ENCODE data around the gene SP3.

SP3 gene

DNA sequence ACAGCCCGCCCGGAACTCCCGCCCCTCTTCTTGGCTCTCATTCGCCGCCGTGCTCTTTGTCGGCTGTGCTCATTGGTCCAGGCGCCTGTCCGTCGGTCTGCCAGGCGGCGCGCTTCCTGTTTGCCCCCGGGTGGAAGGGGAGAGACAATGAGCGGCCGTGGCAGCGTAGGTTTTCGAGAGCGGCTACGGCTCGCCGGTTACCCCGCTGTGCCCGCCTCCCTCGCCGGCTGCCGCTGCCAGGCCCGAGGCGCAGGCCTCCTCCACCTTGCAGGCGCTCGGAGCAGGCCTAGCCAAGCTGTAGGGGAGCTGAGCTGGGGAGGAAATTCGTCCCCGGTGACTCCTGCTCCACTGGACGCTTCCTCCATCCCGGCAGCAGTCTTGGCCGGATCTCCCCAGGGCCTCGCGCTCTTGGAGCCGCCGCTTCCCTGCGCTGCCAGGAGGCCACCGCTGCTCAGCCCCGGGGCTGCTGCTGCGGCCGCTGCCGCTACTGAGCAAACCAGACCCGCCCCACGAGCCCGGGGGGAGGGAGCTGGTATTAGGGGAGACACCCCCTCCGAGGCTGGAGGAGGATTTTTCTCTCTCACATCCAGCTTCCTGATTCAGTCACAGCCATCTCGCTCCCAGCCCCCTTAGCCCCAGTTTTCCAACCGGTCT, at the start of gene SP3:
Gene SP3 (minus strand): TSS at position 2 of the 654 bp plus-strand sequence. CDS start 202 bp downstream, outside the sequence.
- FAIRE-seq, result peak; percentile 43

DNA sequence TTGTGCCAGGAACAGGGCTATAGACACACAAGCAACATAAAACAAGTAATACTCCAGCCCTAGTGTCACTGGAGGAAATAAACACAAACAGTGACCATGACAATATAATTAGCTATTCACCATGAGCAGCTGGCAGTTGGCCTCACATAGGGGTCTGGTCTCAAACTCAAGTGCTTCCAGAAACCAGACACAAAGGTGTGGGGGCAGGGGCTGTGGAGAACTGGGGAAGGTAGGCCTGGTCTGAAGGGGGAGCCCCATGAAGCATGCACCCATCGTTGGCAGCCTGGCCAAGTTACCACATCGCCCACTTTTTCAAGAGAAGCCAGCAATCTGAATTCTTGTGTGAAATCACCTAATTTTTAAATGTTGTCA, 49.5 kb upstream of the SP3 start:
- no peak for FAIRE-seq

DNA sequence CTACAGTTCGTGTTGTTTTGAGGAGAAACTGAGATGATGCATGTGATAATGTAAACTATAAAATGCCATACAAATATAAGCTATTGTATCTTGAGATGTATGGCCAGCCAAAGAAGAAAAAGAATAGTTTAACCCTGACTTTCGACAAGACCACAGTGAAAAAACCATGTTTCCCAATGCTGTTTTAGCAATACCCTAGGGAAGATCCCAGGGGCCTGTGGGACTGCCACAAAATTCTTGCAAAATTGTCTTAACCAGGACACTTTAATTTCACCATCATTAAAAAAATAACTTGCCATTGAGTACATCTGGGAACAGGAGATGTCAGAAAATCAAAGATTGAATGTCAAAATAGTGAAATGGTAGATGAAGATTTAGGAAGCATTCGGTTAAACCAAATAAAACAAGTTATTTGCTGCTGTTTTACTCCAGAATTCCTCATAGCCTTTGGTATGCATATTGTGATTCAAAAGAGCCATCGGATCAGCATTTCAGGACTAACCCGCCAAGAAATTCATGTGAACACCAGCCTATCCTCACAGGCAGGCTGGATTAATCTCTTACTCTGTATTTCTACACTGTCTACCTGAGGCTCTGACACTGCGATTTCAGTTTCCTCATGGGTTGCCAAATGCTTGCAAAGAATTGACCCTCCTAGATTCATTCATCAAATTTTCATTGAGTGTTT, 49.0 kb upstream of the SP3 start:
- FAIRE-seq, result no peak

DNA sequence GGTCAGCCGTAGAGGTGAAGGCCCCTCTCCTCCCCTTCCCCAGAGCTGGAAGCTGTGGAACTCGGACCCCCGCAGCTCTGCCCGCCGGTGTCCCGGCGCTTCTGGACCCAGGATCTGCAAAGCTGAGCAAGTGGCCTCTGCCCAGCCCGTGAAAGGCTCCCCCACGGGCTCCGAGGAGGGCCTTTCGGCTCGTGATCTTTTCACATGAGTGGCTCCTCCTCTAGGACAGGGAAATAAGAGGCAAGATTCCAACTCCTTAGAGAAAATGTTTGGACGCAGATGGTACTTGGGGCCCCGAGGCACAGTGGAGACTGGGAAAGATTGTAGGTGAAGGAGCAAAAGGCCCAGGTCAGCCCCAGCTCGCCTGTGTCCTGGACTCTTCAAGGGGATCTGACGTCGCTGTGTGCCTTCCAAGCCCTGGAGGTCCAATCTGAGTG, 48.2 kb upstream of the SP3 start:
- FAIRE-seq, result no peak

DNA sequence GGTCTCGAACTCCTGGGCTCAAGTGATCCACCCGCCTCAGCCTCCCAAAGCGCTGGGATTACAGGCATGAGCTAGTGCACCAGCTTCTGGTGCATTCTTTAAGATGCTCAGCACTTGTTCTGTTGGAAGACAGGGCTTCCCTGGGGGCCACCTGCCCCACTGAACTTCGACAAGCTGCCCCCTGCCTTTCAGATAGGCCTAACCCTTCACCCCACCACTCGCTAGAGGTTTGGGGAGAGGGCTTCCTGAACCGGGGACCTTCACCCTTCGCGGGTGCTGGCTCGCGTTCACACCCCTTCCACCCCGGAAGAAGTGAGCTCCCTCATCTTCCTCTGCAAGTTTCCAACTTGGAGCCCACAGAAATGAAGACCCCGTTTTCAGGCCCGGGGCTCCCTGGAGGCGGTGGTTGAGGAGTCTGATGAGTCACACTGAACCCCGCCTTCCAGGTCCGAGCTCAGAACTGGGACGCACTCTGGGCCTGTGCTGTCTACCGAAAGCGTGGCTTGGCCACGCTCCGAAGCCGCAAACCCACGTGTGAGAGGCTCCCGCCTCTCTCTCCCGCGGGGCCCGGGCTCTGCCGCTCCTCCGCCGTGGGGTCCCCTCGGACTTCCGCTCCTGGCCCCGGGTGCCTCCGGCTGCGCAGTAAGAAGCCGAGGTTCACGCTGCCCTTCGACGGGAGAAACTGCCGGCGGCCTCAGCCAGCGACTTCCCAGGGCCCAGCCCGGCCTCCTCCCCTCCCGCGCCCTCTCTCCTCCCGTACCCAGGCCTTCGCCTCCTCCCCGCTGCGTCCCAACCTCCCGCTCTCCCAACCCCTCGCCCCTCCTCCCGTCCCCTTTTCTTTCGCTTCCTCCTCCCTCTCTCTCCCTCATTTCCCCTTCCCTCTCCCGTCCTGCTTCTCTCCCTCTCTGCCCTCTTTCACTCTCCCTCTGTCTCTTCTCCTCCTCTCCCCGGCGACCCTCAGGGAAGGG, 47.5 kb upstream of the SP3 start:
- FAIRE-seq, result no peak

DNA sequence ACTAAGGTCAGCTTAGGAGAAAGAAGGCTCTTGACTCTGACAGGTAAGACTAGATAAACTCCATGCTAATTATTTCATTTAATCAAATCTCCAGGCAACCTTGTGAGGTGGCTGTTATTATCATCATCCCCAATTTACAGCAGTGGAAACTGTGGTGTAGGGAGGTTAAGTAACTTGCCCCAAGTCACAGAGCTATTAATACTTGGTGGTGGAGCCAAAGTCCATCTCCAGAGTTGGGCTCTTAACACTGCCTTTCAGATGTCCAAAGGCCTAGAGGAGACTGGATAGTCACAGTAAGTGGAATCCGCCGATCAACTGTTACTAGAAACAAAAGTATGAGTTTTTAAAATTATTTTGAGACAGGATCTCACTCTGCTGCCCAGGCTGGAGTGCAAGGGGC, 46.6 kb upstream of the SP3 start:
- FAIRE-seq, result no peak

DNA sequence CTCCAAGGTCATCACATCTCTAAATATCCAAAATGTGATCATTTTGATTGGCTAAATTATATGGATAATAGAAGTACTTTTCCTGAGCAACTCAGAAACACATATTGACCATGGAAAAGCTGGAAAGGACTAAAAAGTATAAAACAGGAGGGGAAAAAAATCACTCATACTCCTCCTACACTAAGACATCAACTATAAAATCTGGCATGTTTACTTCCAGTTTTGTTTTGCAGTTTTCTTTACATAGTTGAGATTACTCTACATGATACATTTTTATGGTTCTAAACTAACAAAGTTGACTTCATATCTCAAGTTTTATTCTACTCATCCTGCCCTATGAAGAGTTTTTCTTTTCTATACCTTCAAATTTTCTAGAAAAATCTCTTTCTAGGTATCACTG, 46.0 kb upstream of the SP3 start:
- FAIRE-seq, result no peak

DNA sequence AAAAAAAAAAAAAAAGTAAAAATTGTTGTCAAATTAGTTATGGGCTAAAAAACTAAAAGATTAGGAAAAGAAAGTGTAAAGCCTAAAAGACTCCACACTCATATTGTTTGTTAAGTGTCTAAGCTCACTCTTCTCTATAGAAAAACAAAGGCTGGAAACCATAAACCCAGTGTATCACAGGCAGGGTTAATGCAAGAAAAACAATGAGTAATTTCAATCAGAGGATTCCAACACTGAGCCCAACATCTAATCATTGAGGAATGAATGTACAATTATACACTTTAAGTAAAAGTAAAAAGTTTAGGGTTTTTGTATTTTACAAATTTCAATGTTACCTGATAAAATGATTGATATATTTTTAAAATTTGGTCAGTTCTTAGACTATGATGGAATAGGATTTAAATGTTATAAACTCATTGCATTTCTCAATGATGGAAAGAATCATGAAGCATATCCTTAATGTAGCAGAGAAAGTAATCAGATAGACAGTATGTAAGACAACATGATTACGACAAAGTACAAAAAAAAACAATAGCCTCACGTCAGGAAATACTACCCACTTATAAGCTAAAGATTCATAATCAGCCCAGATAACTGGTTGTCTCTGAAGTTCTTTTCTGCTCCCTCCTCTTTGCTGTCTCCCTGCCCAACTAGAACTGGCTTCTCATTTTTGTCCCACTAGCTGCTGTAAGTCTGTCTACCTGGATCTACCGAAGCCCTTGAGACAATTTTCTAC, 44.5 kb upstream of the SP3 start:
- FAIRE-seq, result no peak

DNA sequence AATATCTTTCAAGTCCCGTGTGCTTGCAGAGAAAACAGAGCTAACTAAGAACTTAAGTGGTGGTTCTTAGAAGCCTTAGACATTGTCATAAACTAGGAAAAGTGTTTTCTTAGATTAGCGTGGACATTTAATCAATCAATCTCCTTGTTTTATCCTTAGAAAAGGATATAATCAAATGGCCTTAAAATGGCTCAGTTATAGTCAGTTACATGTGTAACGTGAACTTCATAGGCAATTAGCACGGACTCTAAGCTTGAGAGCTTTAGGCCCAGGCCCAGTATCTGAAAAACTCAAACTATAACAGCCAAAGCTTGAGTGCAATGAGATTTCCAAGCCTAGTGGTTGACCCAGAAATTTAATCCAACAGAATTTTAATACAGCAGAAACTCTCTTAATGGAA, 43.5 kb upstream of the SP3 start:
- no peak for FAIRE-seq

DNA sequence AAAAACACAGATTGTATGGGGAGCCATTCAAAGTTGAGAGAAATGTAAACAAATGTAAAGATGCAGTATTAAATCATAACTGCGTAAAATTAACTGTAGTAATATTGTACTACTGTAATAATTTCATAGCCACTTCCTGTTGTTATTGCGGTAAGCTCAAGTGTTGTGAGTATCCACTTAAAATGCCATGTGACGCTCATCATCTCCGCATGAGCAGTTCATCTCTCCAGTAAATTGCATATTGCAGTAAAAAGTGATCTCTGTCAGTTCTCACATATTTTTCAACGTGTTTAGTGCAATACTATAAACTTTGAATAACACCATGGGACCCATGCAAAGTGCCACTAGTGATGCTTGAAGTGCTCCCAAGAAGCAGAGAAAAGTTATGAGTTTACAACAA, 41.8 kb upstream of the SP3 start:
- no peak for FAIRE-seq

DNA sequence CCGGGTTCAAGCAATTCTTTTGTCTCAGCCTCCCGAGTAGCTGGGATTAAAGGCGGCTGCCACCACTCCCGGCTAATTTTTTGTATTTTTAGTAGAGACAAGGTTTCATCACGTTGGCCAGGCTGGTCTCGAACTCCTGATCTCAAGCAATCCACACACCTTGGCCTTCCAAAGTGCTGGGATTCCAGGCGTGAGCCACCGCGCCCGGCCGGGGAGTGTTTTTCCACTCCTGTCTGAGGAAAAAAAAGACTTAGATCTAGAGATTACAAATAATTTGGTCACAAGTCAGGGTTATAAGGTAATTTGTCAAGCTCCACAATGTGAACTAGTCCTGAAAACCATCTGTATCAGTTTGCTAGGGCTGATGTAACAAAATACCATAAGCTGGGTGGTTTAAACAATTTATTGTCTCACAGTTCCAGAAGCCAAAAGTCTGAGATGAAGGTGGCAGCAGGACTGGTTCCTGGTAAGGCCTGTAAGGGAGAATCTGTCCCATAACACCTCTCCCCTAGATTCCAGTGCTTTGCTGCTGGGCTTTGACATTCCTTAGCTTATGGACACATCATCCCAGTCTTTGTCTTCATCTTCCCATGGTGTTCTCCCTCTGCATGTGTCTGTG, 40.7 kb upstream of the SP3 start:
- no peak for FAIRE-seq

DNA sequence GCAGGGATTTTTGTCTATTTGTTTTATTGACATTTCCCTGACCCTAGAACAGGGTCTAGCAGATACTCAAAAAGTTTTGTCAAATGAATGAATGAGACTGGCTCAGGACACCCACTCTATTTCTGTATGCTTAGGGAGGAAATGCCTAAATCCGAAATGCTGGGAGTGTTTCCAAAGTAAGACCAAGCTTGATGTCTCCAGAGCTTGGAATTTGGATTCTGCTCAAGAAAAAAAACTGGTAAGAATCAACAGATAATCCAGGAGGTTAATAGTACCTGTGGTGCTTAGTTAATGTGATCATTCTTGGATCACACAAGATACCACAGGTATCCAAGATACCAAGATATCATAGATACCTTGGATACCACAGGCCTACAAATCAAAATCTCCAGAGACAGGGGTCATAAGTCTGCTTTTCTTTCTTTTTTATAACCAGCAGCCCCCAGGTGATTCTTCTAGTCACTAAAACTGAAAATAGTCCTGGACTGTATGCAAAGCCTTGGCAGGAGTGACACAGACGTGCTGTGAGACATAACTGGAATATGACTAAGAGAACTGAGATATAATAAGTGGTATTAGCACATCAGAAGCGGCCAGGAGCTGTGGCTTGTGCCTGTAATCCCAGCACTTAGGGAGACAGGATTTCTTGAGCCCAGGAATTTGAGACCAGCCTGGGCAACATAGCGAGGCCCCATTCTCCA, 39.9 kb upstream of the SP3 start:
- no peak for FAIRE-seq

DNA sequence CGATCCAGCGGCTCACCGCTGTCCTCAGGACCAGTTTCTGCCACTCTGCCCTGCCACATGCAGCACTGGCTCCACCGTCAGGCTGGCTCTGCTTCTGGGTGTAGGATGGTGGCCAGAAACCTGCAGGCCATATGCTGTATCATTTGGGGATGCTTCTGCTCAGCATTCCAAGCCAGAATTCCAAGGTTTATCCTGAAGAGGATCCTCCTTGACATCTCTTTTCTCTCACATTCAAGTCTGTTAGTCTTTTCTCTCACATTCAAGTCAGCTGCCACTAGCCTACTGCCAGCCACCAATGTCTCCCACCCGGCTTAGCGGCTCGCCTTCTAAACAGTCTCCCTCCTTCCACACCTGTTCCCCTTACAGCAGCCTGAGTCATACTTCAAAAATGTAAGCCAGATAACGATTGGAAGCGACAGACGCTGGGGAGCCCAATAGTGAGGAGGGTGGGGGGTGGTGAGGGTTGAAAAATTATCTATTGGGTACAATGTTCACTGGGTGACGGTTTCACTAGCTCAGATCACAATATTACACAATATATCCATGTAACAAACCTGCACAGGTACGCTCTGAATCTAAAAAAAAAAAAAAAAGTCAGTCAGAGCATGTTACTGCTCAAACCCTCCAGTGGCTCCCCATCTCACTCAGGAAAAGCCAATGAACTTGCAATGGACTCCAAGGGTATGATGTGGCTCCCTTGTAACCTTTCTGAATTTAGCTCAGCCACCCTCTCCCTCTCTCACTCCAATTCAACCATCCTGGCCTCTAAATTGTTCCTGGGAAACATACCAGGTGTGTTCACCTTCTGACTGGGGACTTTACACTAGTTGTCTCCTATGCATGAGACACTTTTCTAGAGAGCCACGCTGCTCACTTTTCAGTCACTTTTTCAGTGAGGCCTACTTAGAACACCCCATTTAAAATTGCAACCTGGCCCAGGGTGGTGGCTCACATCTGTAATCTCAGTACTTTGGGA, 38.8 kb upstream of the SP3 start:
- no peak for FAIRE-seq

DNA sequence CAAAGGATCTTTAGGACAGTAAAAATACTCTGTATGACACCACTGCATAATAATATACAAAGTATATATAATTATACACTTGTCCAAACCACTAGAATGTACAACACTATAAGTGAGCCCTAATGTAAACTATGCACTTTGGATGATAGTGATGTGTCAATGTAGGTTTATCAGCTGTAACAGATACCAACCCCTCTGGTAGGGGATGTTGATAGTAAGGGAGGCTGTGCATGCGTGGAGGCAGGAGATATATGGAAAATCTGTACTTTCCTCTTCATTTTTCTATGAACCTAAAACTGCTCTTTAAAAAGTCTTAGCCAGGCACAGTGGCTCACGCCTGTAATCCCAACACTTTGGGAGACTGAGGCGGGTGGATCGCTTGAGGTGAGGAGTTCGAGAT, 37.5 kb upstream of the SP3 start:
- no peak for FAIRE-seq

DNA sequence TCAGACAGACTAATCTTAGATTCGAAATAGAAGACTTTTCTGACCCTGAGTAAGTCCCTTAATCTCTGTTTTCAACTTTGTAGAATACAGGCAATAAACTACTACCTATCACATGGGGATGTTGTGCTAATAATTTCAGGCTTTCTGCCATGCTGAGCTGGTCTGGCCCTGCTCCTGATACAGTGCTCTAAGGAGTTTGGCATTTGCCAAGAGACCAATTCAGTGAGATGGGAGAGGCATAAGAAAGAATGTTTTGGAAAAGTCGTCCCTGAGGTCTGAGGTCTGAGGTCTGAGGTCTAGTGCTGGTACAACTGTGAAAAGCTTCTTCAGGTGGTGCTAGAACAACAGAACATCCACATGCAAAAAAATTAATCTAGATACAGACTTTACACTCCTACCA, 35.9 kb upstream of the SP3 start:
- no peak for FAIRE-seq

DNA sequence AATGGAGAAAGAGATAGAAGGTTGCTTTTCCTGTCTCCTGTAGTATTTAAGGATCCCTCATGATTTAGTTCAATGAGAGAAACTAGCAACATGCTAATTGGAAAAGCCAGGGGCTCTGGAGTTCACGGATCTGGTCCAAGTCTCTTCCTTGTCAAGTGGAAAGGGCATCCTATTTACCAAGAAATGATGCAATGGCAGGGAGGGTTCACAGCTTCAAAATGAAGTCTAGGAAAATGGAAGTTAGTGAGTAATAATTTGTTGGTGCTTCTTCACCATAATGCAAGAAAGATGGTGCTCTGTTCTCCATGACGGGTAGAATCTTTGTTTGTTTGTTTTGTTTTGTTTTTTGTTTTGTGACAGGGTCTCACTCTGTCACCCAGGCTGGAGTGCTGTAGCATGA, 34.6 kb upstream of the SP3 start:
- no peak for FAIRE-seq

DNA sequence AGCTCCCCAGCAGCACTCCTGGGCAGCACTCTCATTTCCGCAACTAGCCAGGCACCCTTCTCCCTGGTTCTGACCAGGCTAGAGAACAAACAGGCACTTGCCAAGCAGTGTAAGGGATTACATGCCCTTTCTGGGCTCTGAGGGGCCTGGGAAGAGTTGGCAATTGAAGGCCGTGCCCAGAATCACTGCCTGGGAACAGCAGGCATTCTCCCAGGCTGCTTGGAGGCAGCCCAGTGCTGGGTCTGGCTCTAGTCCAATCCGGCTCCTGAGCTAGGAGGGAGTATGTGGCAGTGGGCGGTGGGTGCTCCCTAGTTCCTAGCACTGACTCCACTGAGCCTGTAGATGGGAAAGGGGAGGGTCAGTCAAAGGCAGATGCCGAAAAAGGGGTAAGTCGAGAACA, 34.1 kb upstream of the SP3 start:
- no peak for FAIRE-seq

DNA sequence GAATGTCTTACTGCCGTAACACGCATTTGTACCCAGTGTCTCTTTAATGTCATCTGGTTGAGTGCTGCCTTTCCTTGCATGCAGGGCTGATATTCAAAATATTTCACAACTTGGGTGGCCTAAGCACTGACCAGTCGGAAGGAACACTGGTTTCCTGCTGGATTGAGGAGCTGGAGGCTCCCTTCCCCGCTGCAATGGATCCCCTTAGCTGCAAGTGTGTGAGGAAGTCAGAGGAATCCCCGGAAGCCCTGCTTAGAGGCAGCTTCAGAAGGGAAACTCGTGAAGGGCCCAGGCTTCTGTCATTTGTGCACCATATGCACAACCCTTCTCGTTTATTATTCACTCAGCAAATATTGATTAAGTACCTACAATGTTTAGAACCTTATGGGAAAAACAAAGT, 33.2 kb upstream of the SP3 start:
- no peak for FAIRE-seq

DNA sequence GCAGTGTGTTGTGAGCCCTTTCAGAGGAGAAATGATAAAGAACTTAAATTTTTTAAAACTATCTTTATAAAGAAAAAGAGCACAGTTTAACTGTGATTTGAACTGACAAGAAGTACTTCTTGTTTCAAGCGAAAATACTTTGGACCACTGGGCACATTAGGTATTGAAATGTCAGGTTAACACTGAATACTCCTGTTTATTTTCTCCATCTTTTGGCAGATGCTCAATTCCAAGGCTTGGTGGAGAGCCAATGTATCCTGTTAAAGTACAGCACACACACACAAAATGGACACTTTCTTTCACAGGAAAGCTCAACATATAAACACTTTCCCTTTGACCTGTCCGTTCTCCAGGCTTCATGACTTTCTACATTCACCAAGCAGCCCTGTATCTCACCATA, 32.6 kb upstream of the SP3 start:
- FAIRE-seq, result no peak

DNA sequence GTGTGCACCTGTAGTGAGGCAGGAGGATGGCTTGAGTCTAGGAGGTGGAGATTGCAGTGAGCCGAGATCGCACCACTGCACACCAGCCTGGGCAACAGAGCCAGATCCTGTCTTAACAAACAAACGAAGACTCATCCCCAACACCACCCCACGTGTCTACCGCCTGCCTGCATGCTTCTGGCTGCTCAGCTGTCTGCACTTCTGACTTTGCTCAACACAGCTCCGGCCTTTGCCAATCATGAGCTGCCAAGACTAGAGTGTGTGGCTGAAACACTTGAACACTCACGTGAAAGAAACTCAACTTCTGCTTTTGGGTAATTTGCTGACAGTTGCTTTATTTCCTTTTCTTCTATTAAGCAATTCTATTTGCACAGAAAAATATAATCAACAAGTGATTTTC, 32.1 kb upstream of the SP3 start:
- FAIRE-seq, result no peak

DNA sequence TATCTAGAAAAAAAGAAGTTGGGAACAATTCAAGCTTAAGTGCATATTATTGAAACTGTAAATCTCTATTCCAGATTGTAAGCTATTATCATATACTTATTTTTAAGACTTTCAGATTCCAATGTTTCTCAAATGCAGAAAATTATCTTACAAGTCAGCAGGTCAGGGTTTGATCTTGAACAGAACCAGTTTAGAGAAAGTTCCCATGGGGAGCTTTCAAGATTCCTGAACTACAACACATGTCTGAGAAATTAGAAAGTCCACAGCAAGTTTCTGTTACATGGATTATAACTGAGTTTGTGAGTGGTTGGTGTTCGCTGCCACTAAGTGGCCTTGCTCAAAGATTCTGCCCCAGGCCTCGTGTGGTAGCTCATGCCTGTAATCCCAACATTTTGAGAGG, 31.6 kb upstream of the SP3 start:
- FAIRE-seq, result no peak

All from colon (tissue), 2 donors.